Activated CD8-positive, alpha-beta T cell treated with anti-CD3 and anti-CD28 coated beads, Interleukin-2, amount 10 ng/mL, durations not matched to agents 7 days and 5 days (primary cell): ENCODE measurements around the gene ARRDC1. TPM values are rescaled to one million over a fixed set of nuclear protein-coding genes. Genes with fewer than 3 reads are reported as not detected.

ENCODE experiments used
- ATAC-seq: fragments of 150-1000 bp; cut with Tn5 transposase; one replicate; pipeline ENCODE4 v1.10.0; 2021; ENCODE audit warnings: moderate library complexity
- CTCF ChIA-PET: fragments of 350-600 bp; sonication (Branson Sonifier 250); formaldehyde crosslinking; loops from one replicate; lab custom pipeline; 2021; ENCODE audit warnings: antibody characterized with exemption; lab: Charles Lee
- POLR2A ChIA-PET: fragments of 350-600 bp; sonication (Branson Sonifier 250); formaldehyde crosslinking; loops from one replicate; lab custom pipeline; 2021; ENCODE audit warnings: antibody characterized with exemption; lab: Charles Lee
- DNase-seq: peaks from one replicate; pipeline ENCODE4 v3.0.0-alpha.2; 2020
- H3K27ac Mint-ChIP-seq: one replicate; pipeline ENCODE4 v1.8.0; 2021; ENCODE audit warnings: mild to moderate bottlenecking, mixed read lengths
- H3K27me3 Mint-ChIP-seq: one replicate; pipeline ENCODE4 v1.8.0; 2021; ENCODE audit warnings: low read depth, mixed read lengths
- H3K36me3 Mint-ChIP-seq: one replicate; pipeline ENCODE4 v1.8.0; 2021; ENCODE audit warnings: low read depth, mixed read lengths
- H3K4me1 Mint-ChIP-seq: one replicate; pipeline ENCODE4 v1.8.0; 2021; ENCODE audit warnings: low read depth, mixed read lengths
- H3K4me3 Mint-ChIP-seq: one replicate; pipeline ENCODE4 v1.8.0; 2021; ENCODE audit warnings: mild to moderate bottlenecking, mixed read lengths
- H3K9me3 Mint-ChIP-seq: one replicate; pipeline ENCODE4 v1.8.0; 2022; ENCODE audit warnings: mixed read lengths; ENCODE audit not compliant: insufficient read depth
- total RNA-seq, 2 experiments: library from RNA; stranded (reverse); gene quantifications; one replicate each; pipeline ENCODE4 v1.2.3, GENCODE V29; 2021

The ARRDC1 gene
- total RNA-seq, 2 experiments from 2014 or later: 42.3 to 45.1 TPM

DNA sequence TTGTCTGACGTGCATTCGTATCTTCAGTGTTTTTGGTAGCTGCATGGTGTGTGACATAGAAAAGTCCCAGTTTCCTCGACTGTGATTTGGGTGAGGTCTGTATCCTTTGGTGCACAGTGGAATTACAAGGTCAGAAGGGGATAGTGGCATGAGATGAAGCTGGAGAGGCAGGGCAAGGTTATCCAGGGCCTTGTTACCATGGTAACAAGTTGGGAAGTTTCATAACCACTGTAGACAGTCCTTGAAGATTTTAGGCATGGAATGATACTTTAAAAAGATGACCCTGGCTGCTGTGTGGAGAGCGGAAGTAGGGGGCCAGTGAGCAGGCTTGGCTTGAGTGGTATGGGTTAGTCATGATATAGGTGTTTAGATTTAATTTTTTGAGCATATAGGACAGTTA is 25.2 kb downstream of the ARRDC1 start:
- peak overlapping the region; percentile 5 for H3K27ac Mint-ChIP-seq
- CTCF ChIA-PET: interaction anchor here (0.6 to 1.3 kb wide), 2 partner anchors 10 to 16 kb away, joined by 3 to 4 read pairs; no protein-coding TSS in a partner anchor
- no peak for DNase-seq
- POLR2A ChIA-PET: no interaction called here
- H3K9me3 Mint-ChIP-seq: no peaks in the 10 kb centered on the region
- H3K4me3 Mint-ChIP-seq: no peak overlapping the region
- H3K27me3 Mint-ChIP-seq: no peaks in the 10 kb centered on the region
- ATAC-seq: no peak
- H3K36me3 Mint-ChIP-seq: peaks cover 23% of the 10 kb centered on the region
- peaks cover 50% of the 10 kb centered on the region for H3K4me1 Mint-ChIP-seq

DNA sequence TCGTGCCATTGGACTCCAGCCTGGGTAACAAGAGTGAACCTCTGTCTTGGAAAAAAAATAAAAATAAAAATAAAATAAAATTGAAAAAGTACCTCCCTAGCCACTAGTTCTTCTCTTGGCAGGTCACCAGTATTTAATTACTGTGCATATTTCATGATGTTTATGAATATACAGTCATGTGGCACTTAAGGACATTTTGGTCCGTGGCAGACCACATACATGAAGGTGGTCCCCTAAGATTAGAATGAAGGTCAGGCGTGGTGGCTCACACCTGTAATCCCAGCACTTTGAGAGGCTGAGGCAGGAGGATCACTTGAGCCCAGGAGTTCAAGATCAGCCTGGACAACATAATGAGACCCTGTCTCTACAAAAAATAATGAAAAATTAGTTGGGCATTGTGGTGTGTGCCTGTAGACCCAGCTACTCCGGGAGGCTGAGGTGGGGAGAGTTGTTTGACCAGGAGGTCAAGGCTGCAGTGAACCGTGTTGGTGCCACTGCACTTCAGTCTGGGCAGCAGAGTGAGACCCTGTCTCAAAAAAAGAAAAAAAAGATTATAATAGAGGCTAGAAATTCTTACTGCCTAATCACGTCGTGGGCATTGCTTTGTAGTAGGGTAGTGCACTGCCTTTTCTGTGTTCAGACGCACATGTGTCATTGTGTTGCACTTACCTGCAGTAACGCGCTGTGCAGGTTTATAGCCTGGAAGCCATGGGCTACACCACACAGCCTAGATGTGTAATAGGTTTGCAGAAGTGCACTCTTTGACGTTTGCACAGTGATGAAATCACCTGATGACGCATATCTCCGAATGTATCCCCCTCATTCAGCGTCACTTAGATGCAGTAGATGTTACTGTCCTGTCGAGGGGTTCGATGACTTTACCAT is 26.1 kb downstream of the ARRDC1 start:
- peaks cover 26% of the 10 kb centered on the region for H3K36me3 Mint-ChIP-seq
- ATAC-seq (no peak), DNase-seq (no peak)
- H3K9me3 Mint-ChIP-seq: no peaks in the 10 kb centered on the region
- no peak overlapping the region for H3K27ac Mint-ChIP-seq
- no peak overlapping the region for H3K4me3 Mint-ChIP-seq
- CTCF ChIA-PET: interaction anchor here (0.6 kb wide), 1 partner anchor 11 kb away, joined by 3 read pairs; no protein-coding TSS in a partner anchor
- POLR2A ChIA-PET: no interaction called here
- H3K4me1 Mint-ChIP-seq: peaks cover 53% of the 10 kb centered on the region
- no peaks in the 10 kb centered on the region for H3K27me3 Mint-ChIP-seq

DNA sequence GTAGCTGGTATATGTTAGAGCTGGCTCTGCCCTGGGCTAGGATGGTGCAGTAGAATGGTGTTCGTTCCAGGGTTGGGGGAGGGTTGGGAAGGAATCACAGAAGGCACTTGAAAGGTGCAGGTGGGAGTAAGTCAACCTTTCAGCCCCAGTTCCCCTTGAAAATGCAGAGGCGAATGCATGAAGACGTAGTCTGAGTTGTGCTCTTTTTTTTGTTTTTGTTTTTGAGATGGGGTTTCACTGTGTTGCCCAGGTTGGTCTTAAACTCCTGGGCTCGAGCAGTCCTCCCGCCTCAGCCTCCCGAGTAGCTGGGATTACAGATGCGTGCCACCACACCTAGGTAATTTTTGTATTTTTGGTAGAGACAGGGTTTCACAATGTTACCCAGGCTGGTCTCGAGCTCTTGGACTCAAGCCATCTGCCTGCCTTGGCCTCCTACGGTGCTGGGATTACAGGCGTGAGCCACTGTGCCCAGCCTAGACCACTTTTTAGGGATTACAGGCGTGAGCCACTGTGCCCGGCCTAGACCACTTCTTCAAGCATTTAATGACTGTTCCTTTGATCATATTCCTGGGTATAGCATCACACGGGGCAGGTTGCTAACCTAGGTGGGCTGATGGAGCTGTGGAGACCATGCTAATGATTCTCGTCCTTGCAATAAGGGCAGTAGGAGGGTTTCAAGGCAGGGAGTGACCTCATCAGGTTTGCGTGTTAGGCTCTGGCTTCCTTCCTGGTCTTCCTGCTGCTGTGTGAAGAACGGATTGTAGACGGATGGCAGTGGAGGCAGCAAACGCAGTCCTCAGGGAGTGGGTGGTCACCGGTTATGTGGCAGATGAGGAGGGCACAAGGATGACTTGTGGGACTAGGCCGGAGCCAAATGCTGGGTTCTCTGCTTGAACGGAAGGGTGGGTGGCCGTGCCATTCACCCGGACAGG is 27.0 kb downstream of the ARRDC1 start:
- DNase-seq (no peak), ATAC-seq (no peak)
- no peak overlapping the region for H3K27ac Mint-ChIP-seq
- ChIA-PET POLR2A (no interaction called here), CTCF (no interaction called here)
- H3K36me3 Mint-ChIP-seq: peaks cover 26% of the 10 kb centered on the region
- no peaks in the 10 kb centered on the region for H3K27me3 Mint-ChIP-seq
- H3K4me3 Mint-ChIP-seq: no peak overlapping the region
- H3K9me3 Mint-ChIP-seq: no peaks in the 10 kb centered on the region
- H3K4me1 Mint-ChIP-seq: peaks cover 49% of the 10 kb centered on the region

DNA sequence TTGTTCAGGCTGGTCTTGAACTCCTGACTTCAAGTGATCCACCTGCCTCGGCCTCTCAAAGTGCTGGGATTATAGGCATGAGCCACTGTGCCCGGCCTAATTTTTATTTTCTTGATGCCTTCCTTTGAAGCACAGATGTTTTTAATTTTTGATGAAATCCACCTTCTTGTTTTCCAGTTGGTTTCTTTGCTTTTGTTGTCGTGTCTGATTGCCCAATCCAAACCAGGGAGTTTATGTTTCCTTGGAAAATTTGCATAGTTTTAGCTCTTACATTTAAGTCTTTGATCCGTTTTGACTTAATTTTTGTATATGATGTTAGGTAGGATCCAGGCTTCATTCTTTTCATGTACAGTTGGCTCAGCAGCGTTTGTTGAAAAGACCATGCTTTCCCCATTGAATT is 28.5 kb downstream of the ARRDC1 start:
- DNase-seq: no peak
- CTCF ChIA-PET: interaction anchor here (1.1 kb wide), 1 partner anchor 13 kb away, joined by 3 read pairs; no protein-coding TSS in a partner anchor
- POLR2A ChIA-PET: interaction anchor here (1.1 kb wide), 1 partner anchor 14 kb away, joined by 5 read pairs; the partner anchor contains the start of gene EHMT1
- Mint-ChIP-seq H3K27ac (no peak overlapping the region), H3K4me3 (no peak overlapping the region), H3K4me1 (peaks cover 40% of the 10 kb centered on the region), H3K27me3 (no peaks in the 10 kb centered on the region), H3K36me3 (peaks cover 21% of the 10 kb centered on the region), H3K9me3 (no peaks in the 10 kb centered on the region)
- no peak for ATAC-seq

DNA sequence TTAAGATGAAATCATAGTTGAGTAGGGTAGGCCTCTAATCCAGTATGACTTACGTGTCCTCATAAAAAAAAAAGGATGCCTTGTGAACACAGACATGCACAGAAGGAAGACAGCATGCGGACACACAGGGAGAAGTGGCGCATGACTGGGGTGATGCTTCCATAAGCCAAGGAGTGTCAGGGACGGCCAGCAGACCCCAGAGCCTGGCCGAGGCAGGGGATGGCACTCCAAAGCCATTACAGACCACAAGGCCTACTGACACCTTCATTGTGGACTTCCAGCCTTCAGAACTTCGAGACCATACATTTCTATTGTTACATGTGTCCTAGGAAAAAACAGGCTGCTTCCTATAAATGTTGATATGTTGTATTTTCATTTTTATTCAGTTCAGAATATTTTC is 33.2 kb downstream of the ARRDC1 start:
- H3K27ac Mint-ChIP-seq: peak overlapping the region; percentile 71
- peaks cover 33% of the 10 kb centered on the region for H3K36me3 Mint-ChIP-seq
- DNase-seq (no peak), ATAC-seq (no peak)
- peaks cover 34% of the 10 kb centered on the region for H3K4me1 Mint-ChIP-seq
- H3K27me3 Mint-ChIP-seq: no peaks in the 10 kb centered on the region
- CTCF ChIA-PET: interaction anchor here (1.1 to 1.5 kb wide), 2 partner anchors 9 to 60 kb away, joined by 3 to 4 read pairs; partner anchors contain the start of gene DPH7
- H3K4me3 Mint-ChIP-seq: peak overlapping the region; percentile 70
- H3K9me3 Mint-ChIP-seq: no peaks in the 10 kb centered on the region
- POLR2A ChIA-PET: no interaction called here

DNA sequence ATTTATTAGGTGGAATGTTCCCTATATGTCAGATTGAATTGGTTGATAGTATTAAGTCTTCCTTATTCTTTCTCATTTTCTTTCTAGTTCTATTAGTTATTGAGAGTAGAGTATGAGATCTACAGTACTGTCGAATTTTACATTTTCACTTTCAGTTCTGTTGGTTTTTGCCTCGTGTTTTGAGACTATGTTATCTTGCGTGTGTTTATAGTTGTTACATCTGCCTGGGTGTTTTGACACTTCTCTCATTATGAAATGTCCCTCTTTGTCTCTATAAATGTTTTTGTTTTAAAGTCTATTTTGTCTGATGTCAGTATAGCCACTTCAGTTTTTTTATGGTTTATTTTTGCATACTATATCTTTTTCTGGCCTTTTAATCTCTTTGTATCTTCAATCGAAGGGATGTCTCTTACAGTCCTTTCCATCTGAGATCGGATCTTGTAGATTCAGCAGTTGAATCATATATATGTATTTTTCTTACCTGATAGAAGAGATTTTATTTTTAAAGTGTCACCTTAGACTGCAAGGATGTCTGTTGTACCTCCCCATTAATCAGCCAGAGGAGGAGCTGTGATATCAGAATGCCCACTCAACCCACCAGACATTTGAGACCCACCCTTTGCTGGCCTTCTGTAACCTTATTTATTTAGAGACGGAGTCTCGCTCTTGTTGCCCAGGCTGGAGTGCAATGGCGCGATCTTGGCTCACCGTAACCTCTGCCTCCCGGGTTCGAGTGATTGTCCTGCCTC is 34.0 kb downstream of the ARRDC1 start:
- ChIA-PET CTCF (interaction anchor here (1.7 kb wide), 1 partner anchor 33 kb away, joined by 4 read pairs; no protein-coding TSS in a partner anchor), POLR2A (no interaction called here)
- Mint-ChIP-seq H3K27me3 (no peaks in the 10 kb centered on the region), H3K27ac (peak overlapping the region; percentile 82), H3K4me3 (peak overlapping the region; percentile 70), H3K9me3 (no peaks in the 10 kb centered on the region), H3K4me1 (peaks cover 36% of the 10 kb centered on the region), H3K36me3 (peaks cover 35% of the 10 kb centered on the region)
- DNase-seq (no peak), ATAC-seq (peak; percentile 91)

DNA sequence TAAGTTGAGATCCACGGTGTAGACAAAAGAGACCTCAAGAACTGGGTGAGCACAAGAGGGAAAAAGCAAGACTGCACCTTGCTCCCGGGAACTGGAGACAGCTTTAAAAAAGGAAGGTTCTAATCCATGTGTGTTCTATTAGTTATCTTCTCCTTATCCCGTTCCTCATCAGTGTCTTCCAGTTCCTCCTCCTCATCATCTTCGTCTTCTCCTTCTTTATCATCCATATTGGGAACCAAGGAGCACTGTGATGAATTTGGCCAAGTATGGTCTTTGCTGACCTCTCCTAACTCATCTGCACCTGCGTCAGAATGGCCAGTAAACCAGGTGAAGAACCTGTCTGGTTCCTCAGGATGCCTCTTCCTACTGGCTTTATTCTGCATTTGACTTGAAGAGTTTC is 35.4 kb downstream of the ARRDC1 start:
- POLR2A ChIA-PET: interaction anchor here (1.0 kb wide), 1 partner anchor 21 kb away, joined by 3 read pairs; no protein-coding TSS in a partner anchor
- CTCF ChIA-PET: interaction anchor here (1.7 kb wide), 1 partner anchor 32 kb away, joined by 4 read pairs; no protein-coding TSS in a partner anchor
- no peak for ATAC-seq
- DNase-seq: no peak
- no peak overlapping the region for H3K4me3 Mint-ChIP-seq
- H3K4me1 Mint-ChIP-seq: peaks cover 37% of the 10 kb centered on the region
- H3K36me3 Mint-ChIP-seq: peaks cover 40% of the 10 kb centered on the region
- no peaks in the 10 kb centered on the region for H3K27me3 Mint-ChIP-seq
- H3K27ac Mint-ChIP-seq: no peak overlapping the region
- no peaks in the 10 kb centered on the region for H3K9me3 Mint-ChIP-seq

DNA sequence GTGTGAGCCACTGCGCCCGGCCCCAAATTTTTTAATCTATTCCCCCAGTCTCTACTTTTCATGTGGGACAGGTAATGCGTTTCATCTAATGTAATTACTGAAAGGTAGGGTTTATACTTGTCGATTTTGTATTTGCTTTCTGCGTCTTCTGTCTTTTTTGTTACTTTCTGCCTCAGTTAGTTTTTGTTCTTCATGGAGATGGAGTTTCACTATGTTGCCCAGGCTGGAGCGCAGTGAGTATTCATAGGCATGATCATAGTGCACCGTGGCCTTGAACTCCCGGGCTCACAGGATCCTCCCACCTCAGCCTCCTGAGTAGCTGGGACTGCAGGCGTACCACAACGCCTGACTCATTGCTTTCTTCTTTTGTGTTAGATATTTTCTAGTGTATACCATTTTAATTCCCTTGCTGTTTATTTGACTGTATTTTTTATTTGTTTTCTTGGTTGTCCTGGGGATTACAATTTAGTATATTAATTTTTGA is 36.7 kb downstream of the ARRDC1 start:
- H3K27me3 Mint-ChIP-seq: no peaks in the 10 kb centered on the region
- ATAC-seq: no peak
- no peaks in the 10 kb centered on the region for H3K9me3 Mint-ChIP-seq
- H3K4me1 Mint-ChIP-seq: peaks cover 42% of the 10 kb centered on the region
- peaks cover 44% of the 10 kb centered on the region for H3K36me3 Mint-ChIP-seq
- no peak overlapping the region for H3K27ac Mint-ChIP-seq
- POLR2A ChIA-PET: no interaction called here
- CTCF ChIA-PET: no interaction called here
- no peak overlapping the region for H3K4me3 Mint-ChIP-seq
- DNase-seq: no peak

DNA sequence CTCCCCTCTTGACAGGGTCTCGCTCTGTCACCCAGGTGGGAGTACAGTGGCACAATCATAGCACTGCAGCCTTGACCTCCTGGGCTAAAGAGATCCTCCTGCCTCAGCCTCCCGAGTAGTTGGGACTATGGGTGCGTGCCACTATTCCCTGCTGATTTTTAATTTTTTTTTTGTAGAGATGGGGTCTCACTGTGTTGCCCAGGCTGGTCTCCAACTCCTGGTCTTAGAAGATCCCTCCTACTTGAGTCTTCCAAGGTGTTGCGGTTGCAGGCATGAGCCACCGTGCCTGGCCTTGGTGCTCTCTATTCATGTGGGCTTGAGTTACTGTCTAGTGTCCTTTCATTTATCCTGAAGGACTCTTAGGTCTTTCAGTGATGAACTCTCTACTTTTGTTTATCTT is 37.4 kb downstream of the ARRDC1 start:
- no peak for DNase-seq
- H3K27ac Mint-ChIP-seq: no peak overlapping the region
- POLR2A ChIA-PET: no interaction called here
- peaks cover 48% of the 10 kb centered on the region for H3K4me1 Mint-ChIP-seq
- no peaks in the 10 kb centered on the region for H3K9me3 Mint-ChIP-seq
- ATAC-seq: no peak
- no peak overlapping the region for H3K4me3 Mint-ChIP-seq
- CTCF ChIA-PET: no interaction called here
- no peaks in the 10 kb centered on the region for H3K27me3 Mint-ChIP-seq
- peaks cover 48% of the 10 kb centered on the region for H3K36me3 Mint-ChIP-seq

DNA sequence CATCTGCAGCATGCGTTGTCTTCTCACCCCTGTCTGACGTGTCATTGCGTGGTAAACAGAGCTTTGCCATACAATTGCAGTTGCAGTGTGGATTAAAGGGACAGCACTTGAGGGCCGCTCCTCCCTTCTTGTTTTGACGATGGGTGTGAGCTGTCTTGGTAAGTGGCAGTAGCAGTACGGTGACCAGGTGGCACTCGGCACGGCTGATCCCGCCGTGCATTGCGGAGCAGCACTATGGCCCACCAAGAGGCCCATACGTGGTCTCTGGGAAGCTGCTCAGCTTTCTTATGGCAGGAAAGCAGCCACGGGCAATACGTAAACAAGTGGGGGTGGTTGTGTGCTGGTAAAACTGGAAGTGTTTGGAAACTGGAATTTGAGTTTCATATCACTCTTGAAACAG is 38.4 kb downstream of the ARRDC1 start:
- H3K27me3 Mint-ChIP-seq: no peaks in the 10 kb centered on the region
- CTCF ChIA-PET: interaction anchor here (1.5 kb wide), 1 partner anchor 29 kb away, joined by 4 read pairs; no protein-coding TSS in a partner anchor
- DNase-seq (no peak), ATAC-seq (no peak)
- no peak overlapping the region for H3K27ac Mint-ChIP-seq
- H3K36me3 Mint-ChIP-seq: peaks cover 50% of the 10 kb centered on the region
- H3K4me1 Mint-ChIP-seq: peaks cover 46% of the 10 kb centered on the region
- no peaks in the 10 kb centered on the region for H3K9me3 Mint-ChIP-seq
- H3K4me3 Mint-ChIP-seq: no peak overlapping the region
- POLR2A ChIA-PET: interaction anchor here (0.7 kb wide), 1 partner anchor 20 kb away, joined by 4 read pairs; no protein-coding TSS in a partner anchor

DNA sequence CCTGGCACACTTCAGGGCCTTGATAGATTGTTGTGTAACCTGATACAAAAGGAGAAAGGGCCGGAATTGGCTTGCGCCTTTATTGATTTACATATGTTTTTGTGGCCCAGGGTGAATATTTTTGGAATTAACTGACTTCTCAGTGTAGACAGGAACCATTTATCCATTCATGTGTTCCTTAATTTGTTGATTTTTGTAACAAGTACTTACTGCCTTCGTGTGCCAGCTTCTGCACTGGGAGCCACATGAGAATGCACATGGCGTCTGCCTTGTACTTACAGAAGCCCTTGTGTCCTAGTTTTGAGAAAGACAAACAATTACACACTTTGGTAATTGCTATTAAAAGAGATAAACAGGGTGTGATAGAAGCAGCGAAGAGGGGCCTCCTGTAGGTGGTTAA is 39.7 kb downstream of the ARRDC1 start:
- ChIA-PET POLR2A (no interaction called here), CTCF (interaction anchor here (1.5 kb wide), 1 partner anchor 28 kb away, joined by 4 read pairs; no protein-coding TSS in a partner anchor)
- Mint-ChIP-seq H3K9me3 (no peaks in the 10 kb centered on the region), H3K4me1 (peaks cover 42% of the 10 kb centered on the region), H3K27ac (no peak overlapping the region), H3K36me3 (peaks cover 51% of the 10 kb centered on the region), H3K27me3 (no peaks in the 10 kb centered on the region), H3K4me3 (no peak overlapping the region)
- DNase-seq (no peak), ATAC-seq (no peak)
